ENCODE results near the gene NUTM2B.
"Not testable (repeated sequence)": the region's sequence is repeated elsewhere in the genome, so short reads cannot be mapped to it uniquely, and the experiment has no call there.

The NUTM2B gene

GRCh38 chr10:79744844-79745243 lies 41.8 kb downstream of the NUTM2B start:
- DNase-seq = not testable (repeated sequence)

- DNase-seq = not testable (repeated sequence)
These were observed 45.5 kb downstream of the NUTM2B start for GRCh38 chr10:79748510-79748909.

GRCh38 chr10:79753601-79754000 lies 50.6 kb downstream of the NUTM2B start:
- DNase-seq = not testable (repeated sequence)

- not testable (repeated sequence) for DNase-seq
These were observed 55.4 kb downstream of the NUTM2B start for GRCh38 chr10:79758297-79758993.
